Daoy (cell line): Measurements from ENCODE around the gene FSTL4. TPM values are rescaled to one million over a fixed set of nuclear protein-coding genes. Genes with fewer than 3 reads are reported as not detected.

Experiments used
- DNase-seq: peaks from one replicate; pipeline ENCODE4 v3.0.0-alpha.2; 2015; ENCODE audit warnings: low read depth
- total RNA-seq: library from RNA; depleted of rRNA; stranded (reverse); fragments of >200 nt; shearing (Covaris generic); gene quantifications from 2 replicates; pipeline ENCODE4 v1.2.3, GENCODE V29; 2014

FSTL4 gene
- total RNA-seq, 1 experiment from 2014 or later, result 0.11 TPM

DNA sequence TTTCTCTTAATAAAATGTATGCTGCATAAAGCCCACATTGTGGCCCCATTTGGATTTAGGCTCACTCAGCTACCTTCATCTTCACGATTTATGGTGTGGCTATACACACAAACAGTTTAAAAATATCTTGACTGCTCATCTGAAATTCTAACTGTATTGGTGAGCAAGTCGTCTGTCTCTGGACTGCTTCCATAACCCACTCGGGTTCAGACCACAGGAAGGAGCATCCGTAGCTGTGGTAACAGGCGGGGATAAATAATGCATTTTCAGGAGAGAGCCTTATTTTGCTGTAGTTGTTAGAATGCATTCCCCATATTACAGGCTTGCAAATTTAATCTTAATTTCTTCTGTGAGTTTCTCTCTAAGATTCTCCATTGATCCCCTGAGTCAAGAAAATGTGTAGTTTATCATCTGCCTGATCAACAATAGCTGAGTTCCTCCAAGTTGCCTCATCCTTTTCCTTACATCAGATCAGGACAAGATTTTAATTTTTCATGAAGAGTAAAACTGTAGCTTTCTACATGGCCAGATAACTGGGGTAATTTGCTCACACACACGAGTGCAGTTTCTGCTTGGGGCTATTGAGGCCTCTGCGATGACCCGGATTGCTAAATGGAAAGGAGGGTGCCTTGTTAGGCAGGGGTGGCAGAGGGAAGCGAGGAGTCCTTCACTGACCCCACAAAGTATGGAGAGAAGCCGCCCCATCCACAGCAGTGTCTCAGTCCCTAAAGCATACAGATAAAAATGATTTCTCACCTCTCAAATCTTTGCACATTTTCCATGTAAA, 133.9 kb downstream of the FSTL4 start:
- DNase-seq, result no peak

DNA sequence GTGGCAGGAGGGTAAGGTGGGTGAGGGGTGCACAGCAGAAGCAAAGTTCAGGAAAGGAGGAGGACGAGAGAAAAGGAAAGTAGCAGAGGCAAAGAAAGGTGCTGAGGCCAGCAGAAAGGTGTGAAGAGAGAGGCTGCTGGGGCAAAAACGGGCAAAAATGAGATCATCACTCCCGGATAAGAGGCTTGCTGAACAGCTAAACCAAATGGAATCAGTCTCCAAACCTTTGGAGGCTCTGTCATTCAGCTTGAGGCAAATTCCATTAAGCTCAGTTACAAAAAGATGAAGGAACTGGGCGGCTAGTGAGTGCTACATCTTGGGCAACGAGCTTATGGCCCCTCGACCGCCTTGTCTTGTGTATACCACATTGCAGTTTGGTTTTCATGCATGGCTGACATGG, 136.4 kb downstream of the FSTL4 start:
- no peak for DNase-seq

GRCh38 chr5:133474851-133475590, 137.3 kb downstream of the FSTL4 start:
- DNase-seq, result no peak

- DNase-seq, result no peak
Measured at GRCh38 chr5:133473291-133473690, 139.1 kb downstream of the FSTL4 start.

DNA sequence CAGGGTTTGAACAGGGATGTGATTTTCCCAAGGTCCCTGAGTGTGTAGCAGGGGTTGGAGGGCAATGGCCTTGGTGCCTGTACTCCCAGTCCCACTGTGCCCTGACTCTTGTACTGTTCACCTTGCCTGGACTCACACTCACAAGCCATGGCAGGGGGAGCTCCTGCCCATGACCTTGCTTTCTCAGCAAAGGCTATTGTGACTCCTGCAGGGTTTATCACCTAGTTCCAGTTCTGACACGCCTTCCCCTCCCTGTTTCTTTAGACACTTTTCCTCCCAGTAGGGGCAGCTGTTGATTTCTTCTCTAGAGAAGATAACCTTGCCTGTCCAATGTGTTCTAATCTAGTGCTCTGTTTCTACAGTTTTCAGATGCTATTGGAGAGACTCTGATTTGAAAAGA, 139.5 kb downstream of the FSTL4 start:
- DNase-seq, result no peak

DNA sequence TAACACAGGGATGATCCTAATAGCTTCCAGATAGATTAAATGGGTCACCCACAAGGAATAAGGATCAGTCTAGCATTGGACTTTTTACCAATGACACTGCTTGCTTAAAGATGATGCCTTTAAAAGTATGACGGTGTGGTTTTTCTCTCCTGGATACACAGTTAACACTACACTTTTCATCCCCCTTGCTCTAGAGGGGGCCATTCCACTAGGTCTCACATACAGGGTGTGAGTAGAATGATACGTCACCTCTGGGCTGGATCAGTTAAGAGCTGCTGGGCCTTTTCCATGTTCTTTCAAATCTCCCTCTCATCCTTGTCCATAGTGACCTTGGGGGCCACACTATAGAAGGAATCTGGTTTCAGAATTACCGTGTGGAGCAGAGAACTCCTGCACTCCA, 140.6 kb downstream of the FSTL4 start:
- DNase-seq, result no peak

GRCh38 chr5:133470841-133471240, 141.5 kb downstream of the FSTL4 start:
- DNase-seq, result no peak

GRCh38 chr5:133469846-133470245, 142.5 kb downstream of the FSTL4 start:
- DNase-seq, result no peak

- no peak for DNase-seq
Measured at GRCh38 chr5:133469252-133469651, 143.1 kb downstream of the FSTL4 start.

DNA sequence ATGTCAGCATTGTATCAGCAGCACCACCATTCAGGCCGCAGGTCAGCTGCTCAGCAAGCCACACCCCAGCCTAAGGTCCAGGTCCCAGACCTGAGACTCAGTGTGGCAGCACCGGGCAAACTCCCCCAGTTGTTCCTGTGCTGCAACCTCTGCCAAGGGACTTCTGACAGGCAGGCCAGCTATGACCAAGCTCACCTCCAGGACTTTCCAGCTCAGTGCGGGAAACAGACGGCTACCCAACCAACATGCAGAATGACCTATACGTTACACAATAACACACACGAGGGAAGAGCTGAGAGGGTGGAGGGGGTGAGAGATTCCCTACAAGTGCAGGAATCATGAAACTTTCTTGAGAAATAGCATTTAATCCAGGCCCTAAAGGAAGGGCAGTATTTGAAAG, 143.7 kb downstream of the FSTL4 start:
- DNase-seq, result no peak

DNA sequence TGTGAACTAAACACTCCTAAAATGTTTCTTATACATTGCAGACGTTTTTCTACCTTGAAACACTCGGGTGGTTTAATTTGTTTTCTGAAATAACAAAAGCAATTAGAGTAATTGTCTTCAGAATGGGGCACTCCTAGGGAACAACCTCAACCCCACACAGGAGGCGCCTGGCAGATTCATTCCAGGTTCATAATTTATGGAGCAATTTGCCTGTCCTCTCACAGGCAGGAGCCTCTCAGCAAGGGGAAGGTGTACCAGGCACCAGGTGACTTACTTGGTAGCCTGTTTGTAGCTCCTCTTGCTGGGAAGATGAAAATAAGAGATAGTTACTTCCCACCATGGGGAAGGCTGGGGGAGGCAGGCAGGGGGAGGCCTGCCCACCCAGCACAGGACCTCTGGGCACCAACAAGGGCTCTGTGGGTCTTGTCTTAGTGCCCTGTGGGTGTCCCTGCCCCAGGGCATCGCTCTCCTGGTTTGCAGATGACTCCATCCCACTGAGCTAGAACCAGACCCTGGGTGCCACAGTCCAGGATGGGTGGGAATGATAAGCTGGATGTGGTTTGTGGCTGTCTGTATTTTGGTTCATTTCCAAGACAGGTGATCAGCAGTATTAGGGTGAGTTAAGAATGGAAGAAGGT, 144.4 kb downstream of the FSTL4 start:
- DNase-seq, result no peak

GRCh38 chr5:133467335-133467779, 145.0 kb downstream of the FSTL4 start:
- DNase-seq, result no peak

DNA sequence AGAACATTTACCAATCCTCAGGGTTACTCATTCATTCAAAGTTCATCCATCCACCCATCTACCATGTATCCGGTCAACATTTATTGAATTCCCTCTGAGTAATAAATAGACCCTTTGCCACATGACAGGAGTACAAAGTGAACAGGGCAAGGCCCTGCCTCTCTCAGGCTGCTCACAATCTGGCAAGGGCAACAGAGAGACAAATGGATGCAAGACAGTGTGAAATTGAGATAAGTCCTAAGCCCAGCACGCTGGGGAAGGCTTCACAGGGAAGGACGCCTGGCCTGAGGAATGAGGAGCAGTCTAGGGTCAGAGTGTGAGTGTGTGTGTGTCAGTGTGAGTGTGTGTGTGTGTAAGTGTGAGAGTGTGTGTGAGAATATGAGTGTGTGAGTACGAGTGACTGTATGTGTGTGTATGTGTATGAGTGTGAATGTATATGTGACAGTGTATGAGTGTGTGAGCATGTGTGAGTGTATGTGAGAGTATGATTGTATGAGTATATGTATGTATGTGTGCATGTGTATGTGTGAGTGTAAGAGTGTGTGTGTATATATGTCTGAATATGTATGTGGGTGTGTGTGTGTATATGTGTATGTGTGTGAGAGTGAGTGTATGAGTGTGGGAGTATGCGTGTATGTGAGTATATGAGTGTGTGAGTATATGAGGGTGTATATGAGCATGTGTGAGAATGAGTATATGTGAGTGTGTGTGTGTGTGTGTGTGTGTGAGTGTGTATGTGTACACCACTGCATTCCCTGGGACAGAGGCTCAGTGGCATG, 145.6 kb downstream of the FSTL4 start:
- DNase-seq, result no peak

GRCh38 chr5:133464013-133464412, 148.3 kb downstream of the FSTL4 start:
- no peak for DNase-seq

DNA sequence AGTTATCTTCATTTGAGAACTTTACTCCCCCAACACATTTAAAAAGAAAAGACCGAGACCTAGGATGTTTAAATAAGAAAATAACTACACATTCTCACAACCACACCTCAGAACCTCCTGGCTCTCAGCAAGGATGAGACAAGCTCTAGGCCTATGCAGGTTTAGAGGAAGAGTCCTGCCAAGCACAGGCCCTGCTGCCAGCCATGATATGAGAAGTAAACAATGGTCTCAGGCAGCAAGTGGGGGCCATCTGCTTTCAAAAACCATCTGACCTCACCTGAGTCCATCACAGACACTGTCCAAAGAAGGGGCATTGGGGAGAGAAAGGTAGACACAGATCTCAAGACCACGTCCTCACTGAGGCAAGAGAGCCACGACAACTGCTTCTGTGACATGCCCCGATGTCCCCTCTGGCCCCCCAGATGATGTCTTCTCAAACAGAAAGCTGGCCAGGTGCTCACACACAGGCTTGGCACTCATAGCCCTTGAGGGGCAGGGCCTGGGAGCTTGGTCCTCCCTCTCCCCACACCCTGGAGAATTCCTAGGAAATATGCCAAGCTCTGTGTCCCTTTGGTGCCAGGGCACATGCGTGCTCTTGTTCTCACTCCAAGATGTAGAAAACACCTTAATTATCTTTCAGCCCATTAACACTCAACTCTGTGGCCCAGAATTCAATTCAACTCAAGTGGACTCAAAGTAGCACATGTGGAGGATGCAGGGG, 150.4 kb downstream of the FSTL4 start:
- no peak for DNase-seq

- DNase-seq, result peak; percentile 70
Measured at GRCh38 chr5:133460172-133460758, 152.1 kb downstream of the FSTL4 start.

DNA sequence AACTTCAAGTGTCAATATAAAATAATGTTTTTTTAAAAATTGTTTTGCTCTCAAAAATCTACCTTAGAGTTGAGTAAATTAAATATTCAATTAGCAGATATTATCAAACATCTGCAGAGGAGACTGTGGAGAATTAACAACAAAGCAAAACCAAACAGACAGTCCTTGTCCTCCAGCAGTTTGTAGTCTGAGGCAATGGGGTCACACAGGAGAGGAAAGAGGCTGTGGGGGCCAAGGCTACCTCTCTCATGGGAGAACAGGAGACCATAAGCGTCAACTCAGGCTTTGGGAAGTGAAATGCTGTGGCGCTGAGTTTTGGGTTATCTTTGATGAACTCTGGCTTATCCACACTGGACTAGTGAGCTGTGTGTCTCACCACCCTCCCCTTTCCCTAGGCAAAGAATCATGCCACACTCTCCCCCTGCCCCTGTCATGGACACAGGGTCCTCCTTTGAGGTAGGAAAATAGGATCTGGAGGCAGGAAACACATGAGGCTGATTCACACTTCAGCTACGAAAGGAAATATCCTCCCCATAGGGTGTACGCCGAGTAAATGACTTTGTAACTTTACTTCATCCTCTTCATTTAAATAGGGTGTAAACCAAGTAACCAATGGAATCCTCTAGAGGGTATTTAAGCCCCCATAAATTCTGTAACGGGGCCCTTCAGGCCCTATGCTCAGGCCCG, 152.7 kb downstream of the FSTL4 start:
- DNase-seq, result no peak

DNA sequence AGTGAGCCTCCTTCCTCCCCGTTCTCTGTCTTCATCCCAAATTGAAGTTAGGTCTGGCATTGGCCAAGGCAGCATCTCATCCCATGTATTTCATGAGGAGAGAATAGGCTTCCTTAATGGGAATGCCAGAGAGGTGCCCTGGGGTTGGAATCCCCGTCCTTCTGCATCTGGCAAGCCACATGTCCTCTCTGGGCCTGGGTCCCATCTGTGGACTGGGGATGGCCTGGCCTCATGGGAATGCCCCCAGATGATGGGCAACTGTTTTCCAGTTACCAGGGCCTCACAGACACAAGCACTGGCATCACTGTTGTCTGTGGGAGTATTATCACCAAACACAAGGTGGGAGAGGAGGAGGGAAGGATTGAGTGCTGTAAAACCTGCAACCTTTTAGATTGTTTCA, 153.9 kb downstream of the FSTL4 start:
- no peak for DNase-seq

GRCh38 chr5:133457439-133458355, 154.6 kb downstream of the FSTL4 start:
- DNase-seq, result no peak
